Measurements from ENCODE around the gene ALOX15B.

ALOX15B gene

GRCh38 chr17:8095361-8095760 is 56.5 kb downstream of the ALOX15B start:
- Histone ChIP-seq H3K9ac (ENCODE audit: low read length) (no peak overlapping the region), H3K9me3 (ENCODE audit: insufficient read depth, low read length) (no peaks in the 10 kb centered on the region), H4K20me1 (ENCODE audit: low read depth, low read length) (no peaks in the 10 kb centered on the region), H3K4me2 (ENCODE audit: low read depth, low read length, poor library complexity, severe bottlenecking) (no peak overlapping the region), H3K27ac (ENCODE audit: low read depth, low read length) (no peak overlapping the region), H3K4me3 (ENCODE audit: insufficient read depth, low read length, poor library complexity, severe bottlenecking) (no peak overlapping the region), H3K27me3 (ENCODE audit: low read length) (no peaks in the 10 kb centered on the region), H3K9me2 (replicated peaks; ENCODE audit: insufficient read depth, low read length) (no peaks in the 10 kb centered on the region), H3K79me2 (ENCODE audit: insufficient read depth, low read length) (no peaks in the 10 kb centered on the region), H3K36me3 (ENCODE audit: low read length) (no peaks in the 10 kb centered on the region), H2AFZ (ENCODE audit: low read depth, low read length, severe bottlenecking) (no peak overlapping the region), H3F3A (ENCODE audit: insufficient read depth) (no peaks in the 10 kb centered on the region)
- TF ChIP-seq CTCF (IDR thresholded peaks at IDR 0.05; ENCODE audit: insufficient read depth, low read length, poor library complexity, severe bottlenecking): no peak
- no peak for TF ChIP-seq EZH2phosphoT487 (conservative IDR thresholded peaks at IDR 0.05; ENCODE audit: low read length)

GRCh38 chr17:8096541-8096940 is 57.7 kb downstream of the ALOX15B start:
- Histone ChIP-seq H3K4me3 (ENCODE audit: insufficient read depth, low read length, poor library complexity, severe bottlenecking) (no peak overlapping the region), H2AFZ (ENCODE audit: low read depth, low read length, severe bottlenecking) (no peak overlapping the region), H3K27me3 (ENCODE audit: low read length) (no peaks in the 10 kb centered on the region), H3K36me3 (ENCODE audit: low read length) (no peaks in the 10 kb centered on the region), H3F3A (ENCODE audit: insufficient read depth) (no peaks in the 10 kb centered on the region), H4K20me1 (ENCODE audit: low read depth, low read length) (no peaks in the 10 kb centered on the region), H3K4me2 (ENCODE audit: low read depth, low read length, poor library complexity, severe bottlenecking) (no peak overlapping the region), H3K9ac (ENCODE audit: low read length) (no peak overlapping the region), H3K9me3 (ENCODE audit: insufficient read depth, low read length) (no peaks in the 10 kb centered on the region), H3K9me2 (replicated peaks; ENCODE audit: insufficient read depth, low read length) (no peaks in the 10 kb centered on the region), H3K79me2 (ENCODE audit: insufficient read depth, low read length) (no peaks in the 10 kb centered on the region), H3K27ac (ENCODE audit: low read depth, low read length) (no peak overlapping the region)
- TF ChIP-seq EZH2phosphoT487 (conservative IDR thresholded peaks at IDR 0.05; ENCODE audit: low read length) (no peak), CTCF (IDR thresholded peaks at IDR 0.05; ENCODE audit: insufficient read depth, low read length, poor library complexity, severe bottlenecking) (no peak)
